ENCODE results near the gene SLX9.

- TF ChIP-seq POLR2A (IDR thresholded peaks at IDR 0.05), result no peak
- TF ChIP-seq, protein P1, sequence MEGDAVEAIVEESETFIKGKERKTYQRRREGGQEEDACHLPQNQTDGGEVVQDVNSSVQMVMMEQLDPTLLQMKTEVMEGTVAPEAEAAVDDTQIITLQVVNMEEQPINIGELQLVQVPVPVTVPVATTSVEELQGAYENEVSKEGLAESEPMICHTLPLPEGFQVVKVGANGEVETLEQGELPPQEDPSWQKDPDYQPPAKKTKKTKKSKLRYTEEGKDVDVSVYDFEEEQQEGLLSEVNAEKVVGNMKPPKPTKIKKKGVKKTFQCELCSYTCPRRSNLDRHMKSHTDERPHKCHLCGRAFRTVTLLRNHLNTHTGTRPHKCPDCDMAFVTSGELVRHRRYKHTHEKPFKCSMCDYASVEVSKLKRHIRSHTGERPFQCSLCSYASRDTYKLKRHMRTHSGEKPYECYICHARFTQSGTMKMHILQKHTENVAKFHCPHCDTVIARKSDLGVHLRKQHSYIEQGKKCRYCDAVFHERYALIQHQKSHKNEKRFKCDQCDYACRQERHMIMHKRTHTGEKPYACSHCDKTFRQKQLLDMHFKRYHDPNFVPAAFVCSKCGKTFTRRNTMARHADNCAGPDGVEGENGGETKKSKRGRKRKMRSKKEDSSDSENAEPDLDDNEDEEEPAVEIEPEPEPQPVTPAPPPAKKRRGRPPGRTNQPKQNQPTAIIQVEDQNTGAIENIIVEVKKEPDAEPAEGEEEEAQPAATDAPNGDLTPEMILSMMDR (IDR thresholded peaks at IDR 0.05), result no peak
Observed at GRCh38 chr21:45010860-45011259, 71.0 kb downstream of the SLX9 start.
